ENCODE data around the gene GPS1. TPM values are rescaled to one million over a fixed set of nuclear protein-coding genes. Genes with fewer than 3 reads are reported as not detected.

The GPS1 gene
- total and polyA plus RNA-seq, 10 donors, result 61.5 to 109 (median 68.9) TPM

DNA sequence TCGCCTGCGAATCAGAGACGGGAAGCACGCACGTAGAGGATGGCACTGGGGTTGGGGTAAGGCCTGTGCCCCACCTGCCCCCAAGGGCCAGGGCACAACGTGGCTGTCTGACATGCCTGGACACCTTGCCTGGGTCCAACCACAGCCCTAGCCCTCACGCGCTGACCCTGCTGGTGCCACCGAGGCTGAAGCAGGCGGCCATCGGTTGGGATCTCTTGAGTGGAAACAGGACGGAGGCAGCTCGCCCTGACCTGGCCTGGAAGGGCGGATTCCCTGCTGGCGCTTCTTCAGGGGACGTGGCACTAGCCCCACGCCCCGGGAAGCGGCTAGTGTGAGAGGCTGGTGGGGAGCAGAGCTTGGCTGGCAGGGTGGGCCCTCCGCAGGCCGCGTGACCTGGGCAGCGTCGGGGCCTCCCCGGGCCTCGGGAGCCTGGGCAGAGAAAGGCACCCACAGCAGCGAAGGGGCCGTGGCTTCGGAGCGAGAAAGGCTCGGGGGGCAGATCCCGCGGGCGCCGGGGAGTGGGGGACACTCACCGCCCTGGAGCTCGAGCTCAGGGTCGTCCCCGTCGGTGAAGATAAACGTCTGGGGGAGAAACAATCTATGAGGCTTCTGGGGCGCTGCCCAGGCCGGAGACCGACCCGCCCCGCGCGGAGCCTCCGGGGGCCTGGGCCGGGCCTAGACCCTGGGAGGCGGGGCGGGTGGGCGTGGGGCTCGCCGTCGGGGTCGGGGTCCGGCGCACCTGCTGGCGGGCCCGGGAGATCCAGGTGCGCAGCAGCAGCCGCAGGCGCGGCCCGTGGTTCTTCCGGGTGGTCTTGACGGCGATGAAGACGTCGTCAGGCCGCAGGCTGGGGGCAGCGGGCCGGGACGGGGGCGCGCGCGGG is 697 bp upstream of the GPS1 start:
- H3K4me1 ChIP-seq, result peaks cover 20 to 63% (median 42%) of the 10 kb centered on the region in 6 donors
- intact Hi-C loops (cut with DNase I; ENCODE audit: low total_unique reads), result no loop called here
- no peaks in the 10 kb centered on the region for H3K9me3 ChIP-seq
- peaks cover 0 to 68% (median 34%) of the 10 kb centered on the region in 6 donors for H3K36me3 ChIP-seq
- H3K27ac ChIP-seq, result peak overlapping the region in 7 of 8 donors; percentile 46 to 86 (median 58)
- TF ChIP-seq POLR2AphosphoS5 (IDR thresholded peaks at IDR 0.05) (peak in 1 of 3 donors; percentile 24), POLR2A (IDR thresholded peaks at IDR 0.05) (no peak)
- WGBS, 5 donors, result 13 to 28% (median 20%) methylated on average over 22 to 79 of the region's 79 CpGs
- peak; percentile 83 for DNase-seq
- H3K4me3 ChIP-seq, result peak overlapping the region; percentile 64 to 94 (median 78)
- no peaks in the 10 kb centered on the region for H3K27me3 ChIP-seq (replicated peaks in 1 of 7)

DNA sequence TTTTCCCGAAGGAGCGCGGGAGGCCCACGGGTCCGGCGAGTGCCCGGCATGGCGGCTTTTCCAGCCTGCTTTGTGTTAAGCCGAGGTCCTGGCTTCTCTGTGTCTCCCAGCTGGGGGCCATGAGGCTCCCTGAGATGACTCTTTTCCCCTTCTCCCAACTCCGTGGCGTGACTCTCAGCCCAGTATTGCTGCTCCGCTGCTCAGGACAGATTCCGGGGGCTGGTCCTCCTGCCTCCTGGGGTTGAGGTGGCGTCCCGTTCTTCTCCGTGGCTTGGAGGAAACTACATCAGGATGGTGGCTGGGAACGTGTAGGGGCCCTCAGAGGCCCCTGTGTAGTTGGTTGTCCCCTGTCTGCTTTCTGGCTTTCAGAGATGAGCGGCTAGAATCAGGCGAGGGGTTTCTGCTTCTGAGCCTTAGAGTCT is 951 bp downstream of the GPS1 start:
- H3K4me1 ChIP-seq, result peaks cover 20 to 80% (median 44%) of the 10 kb centered on the region in 6 donors
- no peaks in the 10 kb centered on the region for H3K27me3 ChIP-seq (replicated peaks in 1 of 7)
- WGBS, 5 donors, result 29 to 49% (median 35%) methylated on average over 11 to 19 of the region's 19 CpGs
- peak overlapping the region in 4 of 8 donors; percentile 58 to 83 (median 75) for H3K27ac ChIP-seq
- no peaks in the 10 kb centered on the region for H3K9me3 ChIP-seq
- DNase-seq, result no peak
- H3K4me3 ChIP-seq, result peak overlapping the region; percentile 54 to 94 (median 78)
- TF ChIP-seq POLR2A (IDR thresholded peaks at IDR 0.05) (no peak), POLR2AphosphoS5 (IDR thresholded peaks at IDR 0.05) (no peak)
- TF ChIP-seq, protein P1, sequence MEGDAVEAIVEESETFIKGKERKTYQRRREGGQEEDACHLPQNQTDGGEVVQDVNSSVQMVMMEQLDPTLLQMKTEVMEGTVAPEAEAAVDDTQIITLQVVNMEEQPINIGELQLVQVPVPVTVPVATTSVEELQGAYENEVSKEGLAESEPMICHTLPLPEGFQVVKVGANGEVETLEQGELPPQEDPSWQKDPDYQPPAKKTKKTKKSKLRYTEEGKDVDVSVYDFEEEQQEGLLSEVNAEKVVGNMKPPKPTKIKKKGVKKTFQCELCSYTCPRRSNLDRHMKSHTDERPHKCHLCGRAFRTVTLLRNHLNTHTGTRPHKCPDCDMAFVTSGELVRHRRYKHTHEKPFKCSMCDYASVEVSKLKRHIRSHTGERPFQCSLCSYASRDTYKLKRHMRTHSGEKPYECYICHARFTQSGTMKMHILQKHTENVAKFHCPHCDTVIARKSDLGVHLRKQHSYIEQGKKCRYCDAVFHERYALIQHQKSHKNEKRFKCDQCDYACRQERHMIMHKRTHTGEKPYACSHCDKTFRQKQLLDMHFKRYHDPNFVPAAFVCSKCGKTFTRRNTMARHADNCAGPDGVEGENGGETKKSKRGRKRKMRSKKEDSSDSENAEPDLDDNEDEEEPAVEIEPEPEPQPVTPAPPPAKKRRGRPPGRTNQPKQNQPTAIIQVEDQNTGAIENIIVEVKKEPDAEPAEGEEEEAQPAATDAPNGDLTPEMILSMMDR (IDR thresholded peaks at IDR 0.05 in 8 of 11, conservative IDR thresholded peaks at IDR 0.05 in 3 of 11), result no peak
- intact Hi-C loops (cut with DNase I; ENCODE audit: low total_unique reads), result no loop called here
- H3K36me3 ChIP-seq, result peaks cover 0 to 70% (median 44%) of the 10 kb centered on the region in 6 donors

DNA sequence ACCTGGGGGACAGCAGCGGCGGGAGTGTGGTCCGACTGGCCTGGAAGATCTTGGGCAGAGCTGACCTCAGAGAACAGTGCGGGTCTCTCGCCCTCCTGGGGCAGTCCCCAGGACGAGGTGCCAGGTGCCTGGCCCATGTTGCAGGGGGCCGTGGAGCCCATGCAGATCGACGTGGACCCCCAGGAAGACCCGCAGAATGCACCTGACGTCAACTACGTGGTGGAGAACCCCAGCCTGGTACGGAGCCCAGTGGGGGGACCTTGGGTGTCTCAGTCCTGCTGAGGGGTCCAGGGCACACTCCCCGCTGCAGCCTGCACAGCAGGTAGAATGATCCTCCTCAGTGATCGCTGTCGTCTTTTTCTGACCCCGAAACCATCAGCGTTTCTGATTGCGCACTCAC is 1.4 kb downstream of the GPS1 start:
- Histone ChIP-seq H3K4me3 (peak overlapping the region in 4 of 8 donors; percentile 77 to 94 (median 86)), H3K27ac (no peak overlapping the region), H3K9me3 (no peaks in the 10 kb centered on the region), H3K27me3 (replicated peaks in 1 of 7) (no peaks in the 10 kb centered on the region), H3K4me1 (peaks cover 20 to 85% (median 44%) of the 10 kb centered on the region in 6 donors), H3K36me3 (peaks cover 0 to 70% (median 48%) of the 10 kb centered on the region in 6 donors)
- intact Hi-C loops (cut with DNase I; ENCODE audit: low total_unique reads), result no loop called here
- WGBS, 5 donors, result 86 to 96% (median 92%) methylated on average over 10 to 19 of the region's 19 CpGs
- TF ChIP-seq, protein P1 (IDR thresholded peaks at IDR 0.05 in 8 of 11, conservative IDR thresholded peaks at IDR 0.05 in 3 of 11), result no peak
- TF ChIP-seq POLR2AphosphoS5 (IDR thresholded peaks at IDR 0.05) (no peak), POLR2A (IDR thresholded peaks at IDR 0.05) (no peak)
- peak; percentile 69 for DNase-seq

DNA sequence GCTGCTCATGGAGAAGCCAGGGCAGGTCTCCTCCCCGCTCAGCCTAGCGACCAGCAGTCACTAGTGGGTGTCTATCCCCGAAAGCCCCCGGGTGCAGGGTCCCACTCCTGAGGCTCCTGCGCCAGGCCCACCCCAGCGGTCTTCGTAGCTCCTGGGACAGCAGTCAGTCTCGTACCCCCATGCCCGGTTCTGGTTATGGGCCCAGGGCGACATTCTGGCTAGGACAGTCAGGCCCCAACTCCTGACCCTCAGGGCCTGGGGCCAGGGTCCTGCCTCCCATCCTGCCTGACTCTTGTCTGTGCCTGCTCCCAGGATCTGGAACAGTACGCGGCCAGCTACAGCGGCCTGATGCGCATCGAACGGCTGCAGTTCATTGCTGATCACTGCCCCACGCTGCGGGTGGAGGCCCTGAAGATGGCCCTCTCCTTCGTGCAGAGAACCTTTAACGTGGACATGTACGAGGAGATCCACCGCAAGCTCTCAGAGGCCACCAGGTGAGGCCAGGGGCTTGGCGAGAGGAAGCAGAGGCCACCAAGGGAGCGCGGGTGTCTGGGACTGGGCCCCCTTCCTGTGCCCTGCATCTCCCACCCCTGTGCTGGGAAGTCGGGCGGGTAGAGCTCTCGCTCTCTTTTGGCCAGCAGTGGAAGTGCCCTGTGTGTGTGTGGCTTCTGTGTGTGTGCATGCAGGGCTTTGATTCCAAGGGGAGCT is 2.0 kb downstream of the GPS1 start:
- Histone ChIP-seq H3K36me3 (peaks cover 0 to 70% (median 53%) of the 10 kb centered on the region in 6 donors), H3K4me3 (peak overlapping the region in 2 of 8 donors; percentile 77 to 94), H3K4me1 (peaks cover 20 to 90% (median 45%) of the 10 kb centered on the region in 6 donors), H3K27me3 (replicated peaks in 1 of 7) (no peaks in the 10 kb centered on the region), H3K27ac (no peak overlapping the region), H3K9me3 (no peaks in the 10 kb centered on the region)
- TF ChIP-seq POLR2A (IDR thresholded peaks at IDR 0.05) (no peak), POLR2AphosphoS5 (IDR thresholded peaks at IDR 0.05) (no peak)
- TF ChIP-seq, protein P1 (IDR thresholded peaks at IDR 0.05 in 8 of 11, conservative IDR thresholded peaks at IDR 0.05 in 3 of 11), result no peak
- peak; percentile 69 for DNase-seq
- intact Hi-C loops (cut with DNase I; ENCODE audit: low total_unique reads), result no loop called here
- WGBS, 5 donors, result 93 to 97% (median 95%) methylated on average over 19 to 28 of the region's 28 CpGs

Data from spleen (tissue), 11 donors.